Measurements from ENCODE around the gene SARNP. TPM values are rescaled to one million over a fixed set of nuclear protein-coding genes. Genes with fewer than 3 reads are reported as not detected.

The SARNP gene
- polyA plus RNA-seq, 2 donors: 56.2 to 78.7 TPM

DNA sequence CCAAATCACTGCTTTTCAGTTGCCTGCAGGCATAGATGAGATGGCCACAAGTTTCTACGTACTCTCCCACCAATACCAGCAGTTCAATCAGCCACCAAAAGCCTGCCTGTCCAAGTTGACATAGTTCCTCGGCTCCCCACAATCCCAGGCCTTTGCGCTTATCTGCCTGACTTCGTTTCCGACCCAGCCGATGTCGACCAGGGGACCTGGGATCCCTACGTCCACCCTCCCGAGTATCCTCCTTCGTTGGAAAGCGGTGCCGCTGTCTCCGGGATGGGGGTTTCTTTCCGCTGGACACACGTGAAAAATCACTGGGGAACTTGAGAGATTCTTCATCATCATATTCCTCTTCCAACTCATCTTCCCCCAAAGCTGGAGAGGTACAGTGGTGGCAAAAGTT lies 10.3 kb upstream of the SARNP start:
- Histone ChIP-seq H3K27me3 (ENCODE audit: control insufficient read depth in 1 of 2, insufficient read depth in 2 of 2, low read length in 2 of 2) (no peaks in the 10 kb centered on the region), H3K27ac (ENCODE audit: low read depth in 2 of 2, low read length in 1 of 2) (peak overlapping the region in 1 of 2 donors; percentile 40), H3K9me3 (ENCODE audit: control insufficient read depth in 2 of 2, insufficient read depth in 1 of 2, low read depth in 1 of 2, low read length in 1 of 2) (no peaks in the 10 kb centered on the region), H3K4me3 (ENCODE audit: low read depth in 1 of 2, low read length in 2 of 2) (no peak overlapping the region), H3K36me3 (ENCODE audit: control insufficient read depth in 2 of 2, insufficient read depth in 2 of 2, low read length in 1 of 2) (peaks cover 0 to 2% of the 10 kb centered on the region in 2 donors), H3K4me1 (ENCODE audit: control insufficient read depth in 2 of 2, insufficient read depth in 2 of 2, low read length in 1 of 2) (peaks cover 5 to 15% of the 10 kb centered on the region in 2 donors)
- WGBS, 2 donors: 91 to 93% methylated on average over 15 of the region's 15 CpGs

DNA sequence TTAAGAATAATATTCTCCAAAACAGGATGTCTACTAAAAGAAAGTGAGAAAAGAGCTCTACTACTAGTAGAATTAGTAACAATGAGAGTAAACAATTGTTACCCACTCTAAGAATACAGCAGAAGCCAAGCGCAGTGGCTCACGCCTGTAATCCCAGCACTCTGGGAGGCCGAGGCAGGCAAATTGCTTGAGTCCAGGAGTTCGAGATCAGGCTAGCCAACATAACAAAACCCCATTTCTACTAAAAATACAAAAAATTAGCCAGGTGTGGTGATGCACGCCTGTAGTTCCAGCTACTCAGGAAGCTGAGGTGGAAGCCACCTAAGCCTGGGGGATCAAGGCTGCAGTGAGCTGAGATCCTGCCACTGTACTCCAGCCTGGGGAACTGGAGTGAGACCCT lies 7.2 kb upstream of the SARNP start:
- Histone ChIP-seq H3K27ac (ENCODE audit: low read depth in 2 of 2, low read length in 1 of 2) (no peak overlapping the region), H3K4me3 (ENCODE audit: low read depth in 1 of 2, low read length in 2 of 2) (no peak overlapping the region), H3K4me1 (ENCODE audit: control insufficient read depth in 2 of 2, insufficient read depth in 2 of 2, low read length in 1 of 2) (peaks cover 3 to 7% of the 10 kb centered on the region in 2 donors), H3K36me3 (ENCODE audit: control insufficient read depth in 2 of 2, insufficient read depth in 2 of 2, low read length in 1 of 2) (peaks cover 11 to 17% of the 10 kb centered on the region in 2 donors), H3K27me3 (ENCODE audit: control insufficient read depth in 1 of 2, insufficient read depth in 2 of 2, low read length in 2 of 2) (no peaks in the 10 kb centered on the region), H3K9me3 (ENCODE audit: control insufficient read depth in 2 of 2, insufficient read depth in 1 of 2, low read depth in 1 of 2, low read length in 1 of 2) (no peaks in the 10 kb centered on the region)
- WGBS, 2 donors: 82 to 88% methylated on average over 5 of the region's 5 CpGs

DNA sequence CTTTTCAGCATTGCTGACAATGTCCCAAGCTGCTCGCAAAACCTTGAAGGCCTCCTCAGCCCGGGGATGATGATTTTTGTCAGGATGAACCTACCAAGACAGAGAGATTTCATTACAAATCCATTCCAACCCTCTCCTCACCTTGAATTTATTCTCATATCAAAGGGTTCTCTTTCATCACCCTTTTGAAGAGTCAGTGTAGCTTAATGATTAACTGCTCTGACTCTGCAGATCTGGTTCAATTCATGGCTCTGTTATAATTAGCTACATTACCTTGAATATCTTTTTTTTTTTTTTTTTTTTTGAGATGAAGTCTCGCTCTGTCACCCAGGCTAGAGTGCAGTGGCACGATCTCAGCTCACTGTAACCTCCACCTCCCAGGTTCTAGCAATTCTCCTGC lies 5.9 kb upstream of the SARNP start:
- Histone ChIP-seq H3K4me3 (ENCODE audit: low read depth in 1 of 2, low read length in 2 of 2) (no peak overlapping the region), H3K27ac (ENCODE audit: low read depth in 2 of 2, low read length in 1 of 2) (no peak overlapping the region), H3K27me3 (ENCODE audit: control insufficient read depth in 1 of 2, insufficient read depth in 2 of 2, low read length in 2 of 2) (no peaks in the 10 kb centered on the region), H3K4me1 (ENCODE audit: control insufficient read depth in 2 of 2, insufficient read depth in 2 of 2, low read length in 1 of 2) (peaks cover 3 to 13% of the 10 kb centered on the region in 2 donors), H3K9me3 (ENCODE audit: control insufficient read depth in 2 of 2, insufficient read depth in 1 of 2, low read depth in 1 of 2, low read length in 1 of 2) (no peaks in the 10 kb centered on the region), H3K36me3 (ENCODE audit: control insufficient read depth in 2 of 2, insufficient read depth in 2 of 2, low read length in 1 of 2) (peaks cover 11 to 19% of the 10 kb centered on the region in 2 donors)
- 64 to 86% methylated on average over 4 of the region's 4 CpGs for WGBS, 2 donors

DNA sequence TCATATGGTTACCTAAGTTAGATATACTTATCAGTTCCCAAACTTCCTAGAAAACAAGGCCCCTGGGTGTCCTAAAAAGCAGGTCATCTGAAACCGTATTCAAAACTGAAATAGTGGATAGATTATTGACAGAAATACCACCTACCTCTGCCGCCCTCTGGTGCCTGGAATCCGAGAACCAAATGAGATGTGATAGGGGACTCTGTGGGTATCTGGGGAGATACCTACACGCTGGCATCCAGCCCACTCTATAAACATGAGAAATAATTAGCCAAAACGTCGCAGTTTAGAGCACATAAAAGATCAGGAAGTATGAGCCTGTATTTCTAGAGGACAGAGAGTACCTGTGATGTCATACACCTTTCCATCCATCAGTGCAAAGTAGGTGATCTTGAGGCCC lies 4.7 kb upstream of the SARNP start:
- Histone ChIP-seq H3K27ac (ENCODE audit: low read depth in 2 of 2, low read length in 1 of 2) (no peak overlapping the region), H3K27me3 (ENCODE audit: control insufficient read depth in 1 of 2, insufficient read depth in 2 of 2, low read length in 2 of 2) (no peaks in the 10 kb centered on the region), H3K4me3 (ENCODE audit: low read depth in 1 of 2, low read length in 2 of 2) (no peak overlapping the region), H3K36me3 (ENCODE audit: control insufficient read depth in 2 of 2, insufficient read depth in 2 of 2, low read length in 1 of 2) (peaks cover 11 to 19% of the 10 kb centered on the region in 2 donors), H3K4me1 (ENCODE audit: control insufficient read depth in 2 of 2, insufficient read depth in 2 of 2, low read length in 1 of 2) (peaks cover 0 to 6% of the 10 kb centered on the region in 2 donors), H3K9me3 (ENCODE audit: control insufficient read depth in 2 of 2, insufficient read depth in 1 of 2, low read depth in 1 of 2, low read length in 1 of 2) (no peaks in the 10 kb centered on the region)
- WGBS, 2 donors: 35 to 41% methylated on average over 6 of the region's 6 CpGs

DNA sequence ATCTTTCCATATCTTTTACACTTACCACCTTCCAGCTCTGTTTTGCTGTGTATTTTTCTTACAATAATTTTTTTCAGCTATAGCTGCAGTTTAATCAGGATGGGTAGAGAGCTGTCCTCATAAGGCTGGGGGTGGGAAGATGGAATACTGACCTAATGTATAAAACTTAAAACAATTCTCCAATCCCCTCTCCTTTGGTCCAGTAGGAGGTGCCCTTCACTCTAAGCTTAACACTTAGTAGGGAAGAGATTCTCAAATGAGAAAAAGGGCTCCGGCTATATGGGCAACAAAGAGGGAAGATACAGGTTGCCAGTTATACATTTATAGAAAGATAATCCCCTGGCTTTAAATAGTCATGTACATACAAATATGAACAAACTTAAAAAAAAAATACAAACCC lies 3.2 kb upstream of the SARNP start:
- H3K4me1 ChIP-seq (ENCODE audit: control insufficient read depth in 2 of 2, insufficient read depth in 2 of 2, low read length in 1 of 2): peaks cover under 1 to 6% of the 10 kb centered on the region in 2 donors
- H3K27ac ChIP-seq (ENCODE audit: low read depth in 2 of 2, low read length in 1 of 2): no peak overlapping the region
- H3K27me3 ChIP-seq (ENCODE audit: control insufficient read depth in 1 of 2, insufficient read depth in 2 of 2, low read length in 2 of 2): no peaks in the 10 kb centered on the region
- no peaks in the 10 kb centered on the region for H3K9me3 ChIP-seq (ENCODE audit: control insufficient read depth in 2 of 2, insufficient read depth in 1 of 2, low read depth in 1 of 2, low read length in 1 of 2)
- 81 to 97% methylated on average over 1 of the region's 1 CpG for WGBS, 2 donors
- no peak overlapping the region for H3K4me3 ChIP-seq (ENCODE audit: low read depth in 1 of 2, low read length in 2 of 2)
- peaks cover 11 to 19% of the 10 kb centered on the region in 2 donors for H3K36me3 ChIP-seq (ENCODE audit: control insufficient read depth in 2 of 2, insufficient read depth in 2 of 2, low read length in 1 of 2)

DNA sequence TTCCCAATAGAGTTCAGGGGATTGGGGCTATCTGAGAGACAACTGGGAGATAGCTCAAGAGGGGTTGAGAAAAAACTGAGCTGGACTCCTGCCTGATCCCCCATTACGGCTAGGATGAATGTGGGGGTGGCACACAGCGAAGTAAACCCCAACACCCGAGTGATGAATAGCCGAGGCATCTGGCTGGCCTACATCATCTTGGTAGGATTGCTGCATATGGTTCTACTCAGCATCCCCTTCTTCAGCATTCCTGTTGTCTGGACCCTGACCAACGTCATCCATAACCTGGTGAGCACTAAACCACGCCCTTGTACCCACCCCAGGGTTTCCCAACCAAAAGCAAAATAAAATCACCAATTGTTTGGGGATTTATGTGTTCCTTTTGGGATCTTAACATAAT lies 1.4 kb upstream of the SARNP start:
- no peaks in the 10 kb centered on the region for H3K9me3 ChIP-seq (ENCODE audit: control insufficient read depth in 2 of 2, insufficient read depth in 1 of 2, low read depth in 1 of 2, low read length in 1 of 2)
- WGBS, 2 donors: 59 to 60% methylated on average over 6 of the region's 6 CpGs
- H3K4me3 ChIP-seq (ENCODE audit: low read depth in 1 of 2, low read length in 2 of 2): peak overlapping the region in 1 of 2 donors; percentile 99
- H3K4me1 ChIP-seq (ENCODE audit: control insufficient read depth in 2 of 2, insufficient read depth in 2 of 2, low read length in 1 of 2): peaks cover 4 to 8% of the 10 kb centered on the region in 2 donors
- H3K27ac ChIP-seq (ENCODE audit: low read depth in 2 of 2, low read length in 1 of 2): peak overlapping the region in 1 of 2 donors; percentile 16
- no peaks in the 10 kb centered on the region for H3K27me3 ChIP-seq (ENCODE audit: control insufficient read depth in 1 of 2, insufficient read depth in 2 of 2, low read length in 2 of 2)
- H3K36me3 ChIP-seq (ENCODE audit: control insufficient read depth in 2 of 2, insufficient read depth in 2 of 2, low read length in 1 of 2): peaks cover 11 to 23% of the 10 kb centered on the region in 2 donors

DNA sequence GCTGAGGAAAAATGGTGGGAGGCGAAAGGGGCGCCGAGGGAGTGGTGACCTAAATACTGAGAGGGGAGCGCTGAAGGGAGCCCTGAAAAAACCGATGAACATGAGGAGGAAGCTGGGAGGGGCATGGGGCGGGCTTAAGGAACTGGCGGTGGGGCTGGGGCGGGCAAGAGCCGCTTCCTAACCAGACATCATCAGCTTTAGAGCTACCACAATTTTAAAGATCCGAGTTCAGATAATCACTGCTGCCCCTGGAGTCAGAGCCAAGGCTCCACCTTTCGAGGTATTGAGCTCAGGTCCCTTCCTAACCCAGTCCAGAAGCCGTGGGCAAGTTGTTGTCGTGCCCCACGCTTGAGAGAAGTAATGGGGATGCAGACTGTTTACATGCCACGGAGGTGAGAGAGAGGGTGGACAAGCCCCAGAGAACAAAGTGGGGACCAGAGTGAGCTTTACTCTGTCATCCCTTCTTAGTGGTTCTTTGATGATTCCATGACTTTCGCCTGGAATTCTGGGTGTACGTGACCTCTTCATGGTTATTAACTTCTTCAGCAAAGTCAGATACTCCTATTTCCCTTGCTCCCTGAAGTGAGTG lies 710 bp upstream of the SARNP start:
- H3K4me3 ChIP-seq (ENCODE audit: low read depth in 1 of 2, low read length in 2 of 2): peak overlapping the region; percentile 59 to 99
- H3K27me3 ChIP-seq (ENCODE audit: control insufficient read depth in 1 of 2, insufficient read depth in 2 of 2, low read length in 2 of 2): no peaks in the 10 kb centered on the region
- peak overlapping the region; percentile 71 to 96 for H3K27ac ChIP-seq (ENCODE audit: low read depth in 2 of 2, low read length in 1 of 2)
- H3K36me3 ChIP-seq (ENCODE audit: control insufficient read depth in 2 of 2, insufficient read depth in 2 of 2, low read length in 1 of 2): peaks cover 11 to 22% of the 10 kb centered on the region in 2 donors
- no peaks in the 10 kb centered on the region for H3K9me3 ChIP-seq (ENCODE audit: control insufficient read depth in 2 of 2, insufficient read depth in 1 of 2, low read depth in 1 of 2, low read length in 1 of 2)
- H3K4me1 ChIP-seq (ENCODE audit: control insufficient read depth in 2 of 2, insufficient read depth in 2 of 2, low read length in 1 of 2): peaks cover 4 to 8% of the 10 kb centered on the region in 2 donors
- 0 to 1% methylated on average over 15 to 17 of the region's 17 CpGs for WGBS, 2 donors

DNA sequence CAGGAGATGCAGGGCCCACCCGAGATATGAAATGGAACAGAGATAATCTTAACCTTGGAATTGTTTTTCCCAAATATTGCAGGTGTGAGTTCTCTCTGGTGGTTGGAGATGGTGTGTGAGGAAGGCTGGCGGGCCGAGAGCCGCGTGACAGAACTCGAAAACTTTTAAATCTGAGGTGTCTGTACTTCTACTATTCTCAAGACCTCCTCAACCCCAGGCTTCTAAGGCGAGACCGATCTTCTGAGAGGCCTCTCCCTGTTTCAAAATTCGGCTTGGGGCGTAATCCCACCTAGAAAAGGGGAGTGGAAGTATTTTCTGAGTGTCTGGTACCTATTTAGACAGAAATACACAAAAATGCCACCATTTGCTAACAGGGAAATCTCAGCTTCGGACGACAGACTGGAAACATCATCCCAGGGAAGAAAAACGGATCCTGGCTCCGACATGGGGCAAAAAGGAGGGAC lies 611 bp downstream of the SARNP start:
- Histone ChIP-seq H3K4me3 (ENCODE audit: low read depth in 1 of 2, low read length in 2 of 2) (peak overlapping the region; percentile 68 to 99), H3K27ac (ENCODE audit: low read depth in 2 of 2, low read length in 1 of 2) (peak overlapping the region; percentile 88 to 97), H3K4me1 (ENCODE audit: control insufficient read depth in 2 of 2, insufficient read depth in 2 of 2, low read length in 1 of 2) (peaks cover 4 to 8% of the 10 kb centered on the region in 2 donors), H3K27me3 (ENCODE audit: control insufficient read depth in 1 of 2, insufficient read depth in 2 of 2, low read length in 2 of 2) (no peaks in the 10 kb centered on the region), H3K9me3 (ENCODE audit: control insufficient read depth in 2 of 2, insufficient read depth in 1 of 2, low read depth in 1 of 2, low read length in 1 of 2) (no peaks in the 10 kb centered on the region), H3K36me3 (ENCODE audit: control insufficient read depth in 2 of 2, insufficient read depth in 2 of 2, low read length in 1 of 2) (peaks cover 10 to 16% of the 10 kb centered on the region in 2 donors)
- WGBS, 2 donors: 0% methylated on average over 14 of the region's 14 CpGs

DNA sequence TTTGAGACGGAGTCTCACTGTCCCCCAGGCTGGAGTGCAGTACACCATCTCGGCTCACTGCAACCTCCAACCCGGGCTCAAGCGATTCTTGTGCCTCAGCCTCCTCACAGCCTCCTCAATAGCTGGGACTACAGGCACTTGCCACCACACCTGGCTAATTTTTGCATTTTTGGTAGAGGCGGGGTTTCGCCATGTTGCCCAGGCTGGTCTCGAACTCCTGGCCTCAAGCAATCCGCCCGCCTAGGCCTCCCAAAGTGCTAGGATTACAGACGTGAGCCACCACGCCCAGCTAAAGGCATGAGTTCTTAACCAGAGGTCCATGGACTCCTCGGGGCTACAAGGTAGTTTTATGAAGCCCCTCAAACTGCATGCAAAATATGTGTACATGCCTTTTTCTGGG lies 2.1 kb downstream of the SARNP start:
- WGBS, 2 donors: 77% methylated on average over 12 of the region's 12 CpGs
- Histone ChIP-seq H3K27me3 (ENCODE audit: control insufficient read depth in 1 of 2, insufficient read depth in 2 of 2, low read length in 2 of 2) (no peaks in the 10 kb centered on the region), H3K4me3 (ENCODE audit: low read depth in 1 of 2, low read length in 2 of 2) (no peak overlapping the region), H3K4me1 (ENCODE audit: control insufficient read depth in 2 of 2, insufficient read depth in 2 of 2, low read length in 1 of 2) (peaks cover 4 to 8% of the 10 kb centered on the region in 2 donors), H3K9me3 (ENCODE audit: control insufficient read depth in 2 of 2, insufficient read depth in 1 of 2, low read depth in 1 of 2, low read length in 1 of 2) (no peaks in the 10 kb centered on the region), H3K27ac (ENCODE audit: low read depth in 2 of 2, low read length in 1 of 2) (peak overlapping the region in 1 of 2 donors; percentile 10), H3K36me3 (ENCODE audit: control insufficient read depth in 2 of 2, insufficient read depth in 2 of 2, low read length in 1 of 2) (peaks cover 5 to 13% of the 10 kb centered on the region in 2 donors)

DNA sequence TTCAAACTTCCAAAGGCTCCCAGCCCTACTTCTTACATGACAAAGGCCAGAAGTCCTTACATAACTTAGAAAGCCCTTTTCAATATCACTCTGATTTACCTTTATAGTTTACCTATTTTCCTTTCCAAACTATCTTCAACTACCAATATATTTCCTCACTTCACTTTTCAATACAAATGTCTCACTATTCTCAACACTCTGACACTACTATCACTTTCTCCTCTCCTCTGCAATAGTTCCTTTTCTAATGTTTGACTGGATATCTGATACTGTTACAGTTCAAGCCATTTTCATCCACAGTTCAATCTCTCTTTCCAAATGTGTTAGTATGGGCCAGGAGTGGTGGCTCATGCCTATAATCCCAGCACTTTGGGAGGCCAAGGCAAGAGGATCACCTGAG lies 3.3 kb downstream of the SARNP start:
- H3K4me3 ChIP-seq (ENCODE audit: low read depth in 1 of 2, low read length in 2 of 2): no peak overlapping the region
- H3K4me1 ChIP-seq (ENCODE audit: control insufficient read depth in 2 of 2, insufficient read depth in 2 of 2, low read length in 1 of 2): peaks cover 4 to 7% of the 10 kb centered on the region in 2 donors
- H3K9me3 ChIP-seq (ENCODE audit: control insufficient read depth in 2 of 2, insufficient read depth in 1 of 2, low read depth in 1 of 2, low read length in 1 of 2): no peaks in the 10 kb centered on the region

More for the DNA sequence above, 3.3 kb downstream of the SARNP start:
- Histone ChIP-seq H3K27ac (ENCODE audit: low read depth in 2 of 2, low read length in 1 of 2) (no peak overlapping the region), H3K36me3 (ENCODE audit: control insufficient read depth in 2 of 2, insufficient read depth in 2 of 2, low read length in 1 of 2) (peaks cover 0 to 5% of the 10 kb centered on the region in 2 donors), H3K27me3 (ENCODE audit: control insufficient read depth in 1 of 2, insufficient read depth in 2 of 2, low read length in 2 of 2) (no peaks in the 10 kb centered on the region)
